ENCODE data around the gene IGF1R.

Gene IGF1R

DNA sequence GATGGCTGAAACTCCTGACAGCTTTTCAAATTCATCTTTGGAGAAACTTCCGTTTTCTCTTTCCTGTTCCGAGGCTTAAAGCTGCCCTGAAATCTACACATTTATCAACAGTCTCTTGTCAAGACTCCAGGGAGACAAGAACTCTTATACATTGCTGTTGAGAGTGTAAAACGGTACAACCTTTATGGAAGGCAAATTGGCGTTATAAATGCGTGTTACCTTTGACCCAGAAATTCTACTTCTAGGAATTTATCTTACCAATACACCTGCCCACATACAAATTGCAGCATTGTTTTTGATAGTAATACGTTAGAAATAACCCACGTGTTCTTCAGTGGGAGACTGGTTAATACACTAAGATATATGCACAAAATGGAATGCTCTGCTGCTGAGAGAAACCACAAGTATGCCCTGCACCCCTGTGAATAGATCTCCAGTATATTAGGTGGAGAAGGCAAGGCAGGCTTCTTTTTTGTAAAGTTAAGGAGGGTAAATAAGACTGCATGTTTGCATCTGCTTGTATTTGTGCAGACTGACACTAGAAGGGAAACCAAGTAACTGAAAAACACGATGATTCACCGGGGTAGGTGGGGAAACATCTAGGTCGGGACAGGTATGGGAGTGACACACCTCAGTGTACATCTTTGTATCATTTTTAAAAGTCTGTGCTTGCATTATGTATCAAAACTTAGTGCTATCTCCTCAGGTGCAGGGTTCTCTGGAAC, 97.5 kb downstream of the IGF1R start:
- no peak for DNase-seq (ENCODE audit: low read depth in 2 of 2)

- DNase-seq (ENCODE audit: low read depth in 2 of 2): no peak
Measured at GRCh38 chr15:98746375-98747155, 98.2 kb downstream of the IGF1R start.

- DNase-seq (ENCODE audit: low read depth in 2 of 2): no peak
Measured at GRCh38 chr15:98751767-98752166, 103.4 kb downstream of the IGF1R start.

GRCh38 chr15:98753726-98754656, 105.7 kb downstream of the IGF1R start:
- DNase-seq (ENCODE audit: low read depth in 2 of 2): no peak

GRCh38 chr15:98754657-98755022, 106.3 kb downstream of the IGF1R start:
- DNase-seq (ENCODE audit: low read depth in 2 of 2): no peak

GRCh38 chr15:98755138-98755537, 106.8 kb downstream of the IGF1R start:
- no peak for DNase-seq (ENCODE audit: low read depth in 2 of 2)

- no peak for DNase-seq (ENCODE audit: low read depth in 2 of 2)
Measured at GRCh38 chr15:98755781-98756180, 107.4 kb downstream of the IGF1R start.

- no peak for DNase-seq (ENCODE audit: low read depth in 2 of 2)
Measured at GRCh38 chr15:98758224-98758623, 109.9 kb downstream of the IGF1R start.

- no peak for DNase-seq (ENCODE audit: low read depth in 2 of 2)
Measured at GRCh38 chr15:98759277-98759676, 110.9 kb downstream of the IGF1R start.

DNA sequence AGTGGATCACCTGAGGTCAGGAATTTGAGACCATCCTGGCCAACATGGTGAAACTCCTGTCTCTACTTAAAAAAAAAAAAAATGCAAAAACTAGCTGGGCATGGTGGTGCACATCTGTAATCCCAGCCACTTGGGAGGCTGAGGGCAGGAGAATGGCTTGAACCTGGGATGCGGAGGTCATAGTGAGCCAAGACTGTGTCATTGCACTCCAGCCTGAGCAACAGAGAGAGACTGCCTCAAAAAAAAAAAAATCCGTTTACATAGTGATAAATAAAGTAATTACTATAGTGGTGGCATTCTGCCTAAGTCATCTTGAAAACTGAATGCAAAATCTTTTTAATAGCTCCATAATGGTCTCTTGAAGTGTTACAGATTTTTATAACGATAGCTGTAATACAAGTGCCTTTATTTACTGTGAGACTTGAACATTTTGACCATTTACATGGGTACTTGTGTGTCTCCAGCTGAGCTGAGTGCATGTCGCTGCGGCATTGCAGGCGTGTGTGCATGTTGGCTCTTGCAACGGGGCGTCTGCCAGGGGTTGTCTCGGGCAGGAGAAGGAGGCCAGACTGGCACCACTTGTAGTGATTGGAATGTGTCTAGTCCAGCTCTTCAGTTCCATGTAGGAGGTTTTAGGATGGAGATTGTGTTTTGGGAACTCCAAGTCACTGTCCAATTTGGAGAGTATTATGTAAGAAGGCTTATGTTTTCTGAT, 111.9 kb downstream of the IGF1R start:
- no peak for DNase-seq (ENCODE audit: low read depth in 2 of 2)

DNA sequence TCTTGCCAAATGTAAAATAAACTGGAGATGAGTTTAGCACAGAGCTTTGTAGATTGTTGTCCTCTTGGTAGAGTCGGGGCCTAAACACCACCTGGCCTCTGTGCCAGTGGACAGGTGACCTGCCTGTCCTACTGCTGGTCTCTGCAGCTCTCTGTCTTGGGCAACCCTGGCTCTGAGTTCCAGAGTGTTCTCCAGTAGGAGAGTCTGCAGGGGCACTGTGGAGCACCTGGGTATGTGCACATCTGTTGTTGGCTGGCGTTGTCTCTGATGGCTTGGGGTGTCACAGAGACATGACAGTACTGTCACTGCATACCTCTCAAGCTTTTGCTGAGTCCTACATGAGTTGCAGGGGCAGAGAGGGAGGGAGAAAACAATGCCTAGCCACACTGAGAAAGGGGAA, 112.6 kb downstream of the IGF1R start:
- DNase-seq (ENCODE audit: low read depth in 2 of 2): no peak

DNA sequence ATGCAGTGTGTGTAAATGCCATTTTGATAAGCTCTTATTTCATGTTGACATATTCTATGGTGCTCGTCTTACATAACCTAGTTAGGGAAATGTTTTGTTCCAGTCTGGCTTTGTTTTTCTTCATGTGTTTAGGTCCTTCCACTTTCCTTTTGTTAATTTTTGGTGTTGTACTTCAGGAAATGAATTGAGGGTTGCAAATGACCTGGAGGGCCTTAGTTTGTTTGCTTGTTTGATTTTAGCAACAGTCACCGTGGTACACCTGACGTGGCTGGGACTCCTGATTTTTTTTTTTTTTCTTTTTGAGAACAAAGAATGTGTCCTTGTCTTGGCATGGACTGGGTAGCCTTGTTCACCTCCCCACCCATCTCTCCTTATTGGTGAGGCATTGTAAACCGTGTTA, 114.8 kb downstream of the IGF1R start:
- no peak for DNase-seq (ENCODE audit: low read depth in 2 of 2)

GRCh38 chr15:98764291-98764690, 116.0 kb downstream of the IGF1R start:
- no peak for DNase-seq (ENCODE audit: low read depth in 2 of 2)

DNA sequence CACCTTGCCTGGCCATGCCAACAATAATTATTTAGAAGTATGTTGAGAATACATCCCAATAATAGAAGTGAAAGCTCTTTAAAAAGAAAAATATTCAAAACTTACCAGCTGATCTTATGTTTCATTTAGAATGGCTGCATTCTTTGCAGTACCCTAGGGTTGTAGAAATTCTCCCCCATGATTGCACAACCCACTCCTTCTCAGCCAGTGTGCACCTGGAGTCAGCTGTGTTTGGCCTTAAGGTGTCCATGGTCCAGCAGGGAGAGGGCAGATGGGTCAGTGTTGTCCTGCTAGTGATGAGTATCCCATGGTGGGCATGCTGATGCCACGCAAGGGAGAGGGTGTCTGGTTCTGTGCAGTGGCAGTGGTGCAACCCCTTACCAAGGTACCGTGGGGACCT, 117.3 kb downstream of the IGF1R start:
- DNase-seq (ENCODE audit: low read depth in 2 of 2): no peak

- no peak for DNase-seq (ENCODE audit: low read depth in 2 of 2)
Measured at GRCh38 chr15:98767692-98768091, 119.4 kb downstream of the IGF1R start.

DNA sequence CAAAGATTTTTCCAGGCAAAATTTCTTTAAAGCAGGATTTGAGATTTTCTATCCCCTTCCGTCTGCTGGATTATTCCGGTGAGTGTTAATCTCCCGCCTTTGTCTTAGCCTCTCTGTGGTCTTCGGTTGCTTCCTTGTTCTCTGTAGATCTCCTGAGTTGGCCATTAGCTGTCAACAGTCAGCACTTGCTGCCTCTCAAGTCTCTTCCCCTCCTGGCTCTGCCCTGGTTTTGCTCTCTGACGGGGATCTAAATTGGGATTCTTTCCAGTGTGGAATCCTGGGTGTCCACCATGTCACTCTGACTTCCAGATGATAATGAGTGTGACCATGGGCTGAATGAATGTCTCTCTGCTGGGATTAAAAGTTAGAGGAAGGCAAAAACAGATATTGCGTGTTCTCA, 121.5 kb downstream of the IGF1R start:
- DNase-seq (ENCODE audit: low read depth in 2 of 2): no peak

GRCh38 chr15:98770984-98771383, 122.6 kb downstream of the IGF1R start:
- no peak for DNase-seq (ENCODE audit: low read depth in 2 of 2)

GRCh38 chr15:98771541-98771940, 123.2 kb downstream of the IGF1R start:
- DNase-seq (ENCODE audit: low read depth in 2 of 2): no peak

DNA sequence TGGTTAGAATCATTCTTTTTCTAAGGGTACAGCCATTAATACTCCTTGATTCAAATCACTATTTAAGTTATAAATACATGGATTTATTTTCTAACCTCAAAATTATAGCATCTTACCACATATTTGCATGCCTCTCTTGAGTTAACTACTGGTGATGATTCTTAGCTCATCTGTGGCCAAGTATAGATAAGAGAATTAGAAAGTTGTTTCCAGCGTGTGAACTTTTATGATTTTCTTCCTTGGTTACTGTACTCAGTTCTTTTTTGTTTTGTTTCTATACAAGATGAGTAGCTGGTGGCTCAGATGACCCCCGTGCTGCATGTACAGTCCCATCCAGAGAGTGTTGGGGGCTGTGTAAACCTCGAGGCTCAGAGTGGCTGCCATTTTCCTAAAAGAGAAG, 124.6 kb downstream of the IGF1R start:
- DNase-seq (ENCODE audit: low read depth in 2 of 2): no peak

DNA sequence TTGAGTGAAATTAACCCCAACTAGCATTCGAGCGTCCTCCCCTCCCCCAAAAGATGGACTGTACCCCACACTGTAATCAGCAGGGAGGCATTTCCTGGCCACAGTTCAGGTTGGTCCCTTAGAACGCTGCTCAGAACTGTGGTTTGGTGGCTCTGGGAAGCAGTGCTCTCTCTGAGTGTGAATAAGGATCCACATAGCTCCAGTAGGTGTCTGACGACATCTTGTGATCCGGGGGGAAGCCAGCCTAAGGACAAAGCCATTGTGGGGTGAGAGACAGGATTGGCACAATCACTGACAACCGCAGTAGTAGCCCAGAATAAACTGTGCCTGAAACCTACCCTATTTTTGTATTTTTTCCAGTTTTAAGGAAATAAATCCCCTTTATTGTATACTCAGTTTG, 125.3 kb downstream of the IGF1R start:
- DNase-seq (ENCODE audit: low read depth in 2 of 2): no peak

DNA sequence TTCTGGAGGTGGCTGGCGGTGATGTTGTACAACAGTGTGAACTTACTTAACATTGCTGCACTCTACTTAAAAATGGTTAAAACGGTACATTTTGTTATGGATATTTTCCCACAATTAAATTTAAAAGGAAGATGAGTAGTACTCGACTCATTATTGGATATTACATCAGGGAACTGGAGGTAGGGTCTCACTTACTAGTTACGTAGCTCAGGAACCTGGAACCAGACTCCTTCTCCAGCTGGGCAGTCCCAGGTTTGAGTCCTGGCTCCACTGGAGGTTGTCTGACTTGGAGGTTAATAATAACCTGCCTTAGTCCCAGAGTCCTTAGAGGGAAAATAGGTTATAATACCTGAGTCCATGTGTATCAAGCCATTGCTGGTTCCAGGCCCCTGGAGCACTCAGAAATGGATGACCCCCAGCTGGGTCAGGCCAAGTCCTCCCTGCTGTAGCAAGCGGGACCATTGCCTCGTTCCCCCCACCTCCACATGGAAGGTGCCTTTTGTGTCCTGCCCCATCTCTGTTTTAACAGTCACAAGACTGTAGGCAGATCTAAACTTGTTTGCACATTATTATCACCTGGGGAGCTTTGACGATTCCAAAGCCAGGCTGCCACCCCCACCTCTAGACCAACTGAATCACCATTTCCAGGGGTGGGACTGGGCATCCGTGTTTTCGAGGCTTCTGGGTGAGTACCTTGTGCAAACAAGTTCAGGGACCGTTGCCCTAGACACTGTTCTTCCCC, 126.6 kb downstream of the IGF1R start:
- no peak for DNase-seq (ENCODE audit: low read depth in 2 of 2)

Data from stimulated activated CD4-positive, alpha-beta T cell treated with anti-CD3 and anti-CD28 coated beads, Interleukin-1b, Interleukin-23, amount 100 ng/mL, for 4 hours (primary cell).